GM18858 (cell line): ENCODE measurements around the gene PUS10.
"Not testable (repeated sequence)": the region's sequence is repeated elsewhere in the genome, so short reads cannot be mapped to it uniquely, and the experiment has no call there.

Experiments
- ATAC-seq: cut with Tn5 transposase; IDR thresholded peaks from one replicate; pipeline ENCODE4 v1.9.1; 2021; ENCODE audit not compliant: unreplicated experiment

The PUS10 gene

GRCh38 chr2:60936757-60937156 is 81.3 kb downstream of the PUS10 start:
- ATAC-seq, result no peak

GRCh38 chr2:60934165-60934722 is 83.8 kb downstream of the PUS10 start:
- ATAC-seq, result no peak

GRCh38 chr2:60932954-60933353 is 85.1 kb downstream of the PUS10 start:
- ATAC-seq, result no peak

GRCh38 chr2:60932061-60932460 is 86.0 kb downstream of the PUS10 start:
- ATAC-seq, result not testable (repeated sequence)

GRCh38 chr2:60926741-60927552 is 91.1 kb downstream of the PUS10 start:
- ATAC-seq, result no peak

GRCh38 chr2:60925994-60926740 is 91.9 kb downstream of the PUS10 start:
- no peak for ATAC-seq

GRCh38 chr2:60907329-60907728 is 110.7 kb downstream of the PUS10 start:
- no peak for ATAC-seq

- no peak for ATAC-seq
These were observed 111.7 kb downstream of the PUS10 start for GRCh38 chr2:60906395-60906794.

GRCh38 chr2:60905867-60906266 is 112.2 kb downstream of the PUS10 start:
- ATAC-seq, result not testable (repeated sequence)

GRCh38 chr2:60901296-60901695 is 116.8 kb downstream of the PUS10 start:
- ATAC-seq, result not testable (repeated sequence)

GRCh38 chr2:60899892-60900249 is 118.2 kb downstream of the PUS10 start:
- ATAC-seq, result peak; percentile 39

GRCh38 chr2:60899230-60899891 is 118.7 kb downstream of the PUS10 start:
- peak; percentile 59 for ATAC-seq

GRCh38 chr2:60898567-60898966 is 119.5 kb downstream of the PUS10 start:
- ATAC-seq, result no peak
